Measurements from ENCODE around the gene USF1.
"Not testable (repeated sequence)": the region's sequence is repeated elsewhere in the genome, so short reads cannot be mapped to it uniquely, and the experiment has no call there.

The USF1 gene

GRCh38 chr1:161077426-161077825, 31.6 kb upstream of the USF1 start:
- no peak for DNase-seq (ENCODE audit: low read depth in 2 of 2)

DNA sequence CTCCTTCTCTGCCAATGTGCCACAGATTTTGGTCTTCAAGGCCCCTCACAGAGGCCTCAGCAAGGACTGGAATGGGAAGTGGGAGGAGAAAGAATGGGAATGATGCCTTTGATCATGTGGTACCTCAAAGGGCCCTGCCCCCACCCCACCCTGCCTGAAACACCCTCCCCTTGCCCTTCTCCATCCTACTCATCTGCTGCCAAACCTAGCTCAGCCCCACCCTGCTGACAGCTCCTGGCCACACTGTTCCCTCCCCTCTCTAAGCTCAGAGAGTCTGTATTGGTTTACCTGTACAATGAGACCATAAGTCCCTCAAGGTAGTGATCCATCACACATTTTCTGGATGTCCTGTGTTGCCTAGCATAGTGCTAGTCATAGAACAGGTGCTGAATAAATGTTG, 30.6 kb upstream of the USF1 start:
- no peak for DNase-seq (ENCODE audit: low read depth in 2 of 2)

DNA sequence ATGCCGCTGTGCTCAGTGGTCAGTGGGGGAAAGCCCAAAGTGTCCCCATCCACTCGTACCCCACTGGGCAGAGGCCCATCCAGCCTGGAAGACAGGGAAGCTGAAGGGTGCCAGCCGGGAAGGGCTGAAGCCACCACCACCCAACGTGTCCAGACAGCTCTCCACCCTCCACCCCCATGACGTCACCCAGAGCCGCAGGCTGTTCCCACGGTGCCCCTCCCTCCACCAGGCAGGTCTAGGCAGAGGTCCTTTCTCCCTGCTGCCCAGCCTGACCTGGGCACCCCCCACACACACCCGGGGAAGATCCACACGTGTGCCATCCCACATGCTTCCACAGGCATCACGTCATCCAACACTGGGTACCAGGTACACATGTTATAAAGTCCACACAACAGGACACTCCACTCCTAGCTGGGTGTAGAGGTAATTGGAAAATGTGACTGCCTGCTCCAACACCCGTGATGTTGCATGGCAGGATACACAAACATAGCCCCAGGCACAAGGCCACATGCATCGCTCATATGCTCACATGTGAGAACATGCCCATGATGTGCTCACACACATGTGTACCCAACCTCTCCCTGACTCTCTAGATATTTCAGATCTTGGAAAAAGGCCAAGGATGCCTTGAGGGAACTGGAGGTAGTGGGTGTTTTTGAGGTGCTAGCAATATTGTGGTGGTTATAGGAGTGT, 29.0 kb upstream of the USF1 start:
- no peak for DNase-seq (ENCODE audit: low read depth in 2 of 2)

DNA sequence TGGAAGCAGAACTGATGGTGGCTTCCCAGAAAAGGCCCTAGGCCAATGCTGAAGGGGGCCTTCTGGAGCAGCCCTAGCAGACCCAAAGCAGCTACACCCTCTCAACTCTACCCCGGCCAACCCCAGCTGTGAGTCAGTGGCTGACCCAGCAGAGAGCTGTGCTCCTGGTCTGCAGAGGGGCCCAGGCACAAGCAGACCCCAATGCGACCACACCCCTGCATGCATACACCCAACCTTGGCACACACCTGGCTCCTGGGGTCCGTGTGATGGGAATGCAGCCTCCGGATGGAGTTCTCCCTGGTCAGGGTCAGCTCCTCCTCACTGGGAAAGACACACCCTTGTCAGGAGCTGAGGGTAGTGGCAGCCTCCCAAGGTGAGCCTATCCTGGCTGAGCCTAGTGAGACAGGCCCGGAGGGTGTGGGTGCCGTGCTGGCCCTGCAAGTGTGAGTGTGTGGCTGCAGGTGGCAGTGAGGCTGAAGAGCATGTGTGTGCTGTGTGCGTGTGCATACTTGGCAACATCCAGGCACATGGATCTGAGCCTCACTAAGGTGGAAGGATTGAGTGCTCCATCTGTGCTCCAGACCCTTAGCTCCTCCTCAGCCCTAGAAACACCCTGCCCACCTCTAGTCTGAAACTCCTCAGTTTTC, 27.8 kb upstream of the USF1 start:
- no peak for DNase-seq (ENCODE audit: low read depth in 2 of 2)

GRCh38 chr1:161072751-161073449, 27.1 kb upstream of the USF1 start:
- no peak for DNase-seq (ENCODE audit: low read depth in 2 of 2)

DNA sequence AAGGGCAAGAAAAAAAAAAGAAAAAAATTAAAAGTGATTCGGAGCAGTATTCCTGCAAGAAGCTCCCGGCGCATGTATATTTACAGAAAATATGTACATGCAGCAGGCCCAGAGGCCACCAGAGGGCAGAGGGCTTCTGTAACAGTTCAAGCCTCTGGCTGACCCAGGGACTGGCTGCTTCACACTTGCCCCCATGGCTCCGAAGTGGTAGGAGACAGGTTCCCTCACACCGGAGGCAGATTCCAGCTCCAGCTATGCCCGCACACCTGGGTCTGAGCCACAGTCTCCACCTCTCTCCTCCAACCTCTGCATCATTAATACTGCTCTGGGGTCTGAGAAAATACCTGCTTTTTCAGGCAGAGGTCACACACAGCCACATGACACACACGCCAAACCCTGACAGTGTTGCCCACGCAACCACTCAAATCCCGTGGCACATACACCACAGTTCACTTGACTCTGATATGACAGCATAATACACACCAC, 26.2 kb upstream of the USF1 start:
- DNase-seq (ENCODE audit: low read depth in 2 of 2), result no peak

GRCh38 chr1:161070761-161071160, 25.0 kb upstream of the USF1 start:
- no peak for DNase-seq (ENCODE audit: low read depth in 2 of 2)

DNA sequence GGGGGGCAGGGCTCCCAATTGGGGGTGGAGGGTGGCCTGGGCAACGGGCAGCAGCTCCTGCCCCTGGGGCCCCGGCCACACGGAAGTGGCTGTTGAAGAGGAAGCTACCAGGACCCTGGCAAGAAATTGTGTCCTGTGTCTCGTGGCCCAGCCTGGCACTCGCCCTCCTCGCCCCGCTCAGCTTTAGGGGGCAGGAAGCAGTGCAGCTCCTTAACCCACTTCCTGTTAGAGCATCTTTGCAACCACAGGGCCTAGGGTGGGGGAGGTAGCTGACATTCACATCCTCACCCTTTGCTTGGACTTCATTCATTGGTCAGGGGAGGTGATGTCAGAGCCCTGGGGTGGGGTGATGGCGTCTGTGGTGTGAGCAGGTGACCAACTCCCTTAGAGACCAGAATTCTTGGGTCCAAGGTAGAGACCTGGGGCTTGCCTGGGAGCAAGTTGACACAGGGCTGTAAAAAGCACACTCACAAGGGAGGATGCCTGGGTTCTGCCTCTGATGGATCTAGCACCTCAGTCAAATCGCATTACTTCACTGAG, 24.0 kb upstream of the USF1 start, which contains the start of gene ARHGAP30:
Gene ARHGAP30 (minus strand): TSS at position 161 of the 540 bp plus-strand sequence. CDS start 267 bp downstream, outside the sequence.
- DNase-seq (ENCODE audit: low read depth in 2 of 2), result peak; percentile 59 to 63

DNA sequence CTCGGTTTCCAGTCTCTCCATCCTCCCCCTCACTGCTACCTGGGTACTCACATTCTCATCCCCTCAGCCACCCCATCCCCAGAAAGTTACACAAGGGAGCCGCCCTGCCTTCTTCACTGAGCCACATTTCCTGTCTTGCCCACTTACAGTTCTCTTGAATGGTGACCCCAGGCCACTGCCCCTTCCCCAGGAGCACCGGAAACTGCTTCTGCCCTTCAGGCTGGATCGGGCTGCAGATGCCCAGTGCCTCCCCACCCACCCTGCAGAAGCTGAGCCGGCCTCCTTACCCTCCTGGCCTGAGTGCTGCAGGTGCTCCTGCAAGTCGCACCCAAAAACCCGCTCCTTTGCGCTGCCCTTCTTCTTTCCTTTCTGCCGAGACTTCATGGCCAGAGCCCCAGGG, 23.5 kb upstream of the USF1 start:
- no peak for DNase-seq (ENCODE audit: low read depth in 2 of 2)

DNA sequence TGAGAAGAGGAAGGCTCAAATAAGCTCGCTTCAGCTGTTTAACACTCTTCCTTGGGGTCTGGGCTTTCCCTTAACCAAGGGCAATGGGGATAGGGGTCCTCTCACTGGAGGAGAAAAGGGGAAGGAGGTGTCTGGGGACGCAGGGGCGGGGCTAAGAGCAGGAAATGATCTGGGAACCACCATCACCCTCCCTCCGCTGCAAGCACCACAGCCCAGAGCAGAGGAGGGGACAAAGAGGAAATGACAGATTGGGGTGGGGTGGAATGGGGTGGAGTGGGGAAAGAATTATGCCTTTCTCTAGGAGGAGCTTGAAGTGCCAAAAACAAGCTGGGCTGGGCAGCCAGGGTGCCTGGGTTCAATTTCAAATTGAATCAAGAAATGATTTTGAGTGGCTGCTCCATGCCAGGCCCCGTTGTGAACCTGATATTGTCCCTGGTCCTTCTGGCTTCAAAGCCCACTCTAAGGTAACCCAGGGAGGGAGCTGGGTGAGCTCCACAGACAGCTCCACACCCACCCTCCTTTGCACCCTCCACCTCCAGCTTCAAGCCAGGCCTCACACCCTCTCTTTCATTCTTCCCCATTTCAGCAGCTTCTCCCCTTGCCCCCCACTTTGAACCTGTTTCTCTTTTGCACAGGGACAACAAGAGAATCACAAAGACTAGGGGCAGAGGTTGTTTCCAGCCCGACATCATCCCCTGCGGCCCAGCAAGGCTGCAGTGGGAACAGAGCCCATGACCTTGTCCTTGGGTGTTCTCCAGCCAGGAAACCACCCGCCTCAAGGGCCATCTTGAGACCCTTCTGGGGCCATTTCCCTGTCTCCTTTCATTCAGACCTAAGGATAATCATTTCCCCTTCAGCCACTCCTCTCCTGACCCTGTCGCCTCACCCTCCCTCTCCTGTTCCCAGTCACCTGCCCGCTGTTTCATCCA, 22.8 kb upstream of the USF1 start:
- peak; percentile 51 to 55 for DNase-seq (ENCODE audit: low read depth in 2 of 2)

DNA sequence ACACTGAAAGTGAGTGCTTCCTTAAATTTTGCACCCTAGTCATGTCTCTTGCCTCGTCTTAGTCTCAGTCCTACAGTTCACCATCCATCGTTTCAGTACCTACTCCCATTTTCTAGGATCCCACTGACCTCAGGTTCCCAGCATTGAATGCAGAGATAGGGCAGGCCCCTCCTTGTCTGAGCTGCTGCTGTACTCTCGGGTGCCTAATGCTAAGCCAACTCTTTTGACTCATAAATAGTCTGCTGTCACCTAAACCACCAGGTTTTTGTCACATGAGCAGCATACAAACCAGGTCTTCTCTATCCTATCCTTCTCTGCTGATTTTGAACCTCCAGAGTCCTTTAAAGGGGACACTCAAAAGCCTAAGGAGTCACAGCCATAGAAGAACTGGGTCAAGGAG, 20.9 kb upstream of the USF1 start:
- DNase-seq (ENCODE audit: low read depth in 2 of 2), result no peak

GRCh38 chr1:161065681-161066080, 19.9 kb upstream of the USF1 start:
- DNase-seq (ENCODE audit: low read depth in 2 of 2), result not testable (repeated sequence)

DNA sequence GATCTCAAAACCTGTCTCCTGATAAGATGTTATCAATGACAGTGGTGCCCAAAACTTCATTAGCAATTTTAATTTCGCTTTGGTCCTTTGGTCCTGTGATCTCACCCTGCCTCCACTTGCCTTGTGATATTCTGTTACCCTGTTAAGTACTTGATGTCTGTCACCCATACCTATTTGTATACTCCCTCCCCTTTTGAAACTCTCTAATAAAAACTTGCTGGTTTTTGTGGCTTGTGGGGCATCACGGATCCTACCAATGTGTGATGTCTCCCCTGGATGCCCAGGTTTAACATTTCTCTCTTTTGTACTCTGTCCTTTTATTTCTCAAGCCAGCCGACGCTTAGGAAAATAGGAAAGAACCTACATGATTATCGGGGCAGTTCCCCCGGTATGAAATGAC, 18.2 kb upstream of the USF1 start:
- DNase-seq (ENCODE audit: low read depth in 2 of 2), result not testable (repeated sequence)

DNA sequence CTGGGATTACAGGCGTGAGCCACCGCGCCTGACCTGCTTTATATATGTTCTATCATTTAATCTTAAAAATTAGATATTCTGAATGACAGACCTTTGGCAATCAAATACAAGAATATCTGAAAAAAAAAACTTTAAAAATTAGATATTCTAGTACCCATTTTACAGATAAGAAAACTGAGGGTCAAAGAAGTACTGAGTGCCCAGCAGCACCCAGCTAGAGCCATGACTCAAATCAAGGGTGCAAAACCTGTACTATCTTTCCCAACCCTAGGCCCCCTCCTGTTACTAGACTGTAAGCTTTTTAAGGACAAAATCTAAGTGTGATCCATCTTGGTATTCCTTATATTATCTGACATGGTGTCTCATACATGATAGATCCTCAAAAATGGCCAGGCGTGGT, 15.6 kb upstream of the USF1 start:
- DNase-seq (ENCODE audit: low read depth in 2 of 2), result no peak

DNA sequence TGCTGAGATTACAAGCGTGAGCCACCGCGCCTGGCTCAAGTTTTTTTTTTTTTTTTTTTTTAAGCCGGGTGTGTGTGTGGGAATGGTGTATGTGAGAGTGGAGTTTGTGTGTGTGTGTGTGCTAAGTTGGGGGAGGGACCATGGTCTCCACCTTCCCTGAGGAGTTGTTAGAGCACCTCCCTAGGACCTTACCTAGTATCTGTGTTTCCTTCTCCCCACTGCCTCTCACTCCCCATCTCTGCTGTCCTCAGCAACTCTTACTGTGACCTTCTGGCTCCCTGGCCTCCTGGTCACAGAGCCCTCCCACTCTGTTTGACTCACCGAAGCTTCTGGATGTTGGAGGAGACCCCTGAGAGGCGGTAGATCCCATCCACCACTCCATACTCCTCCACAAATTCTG, 13.5 kb upstream of the USF1 start:
- DNase-seq (ENCODE audit: low read depth in 2 of 2), result no peak

- no peak for DNase-seq (ENCODE audit: low read depth in 2 of 2)
Measured at GRCh38 chr1:161054805-161055204, 9.0 kb upstream of the USF1 start.

DNA sequence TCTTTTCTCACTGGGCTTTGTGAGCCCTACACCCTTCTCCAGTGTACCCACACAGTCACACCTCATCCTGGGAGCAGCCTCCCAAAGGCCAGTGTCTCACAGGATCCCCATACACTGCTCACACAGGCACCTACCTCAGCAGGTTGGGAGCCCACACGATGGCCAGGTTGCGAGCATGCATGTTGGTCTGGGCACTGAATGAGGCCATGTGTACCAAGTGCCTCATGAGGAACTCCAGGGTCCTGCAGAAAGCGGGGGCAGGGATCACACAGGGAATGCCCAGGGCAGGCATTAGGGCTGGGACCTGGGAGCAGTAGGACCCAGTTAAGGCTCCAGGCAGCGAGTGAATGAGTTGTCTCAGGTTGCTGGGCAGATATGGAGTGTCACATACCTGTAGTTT, 8.5 kb upstream of the USF1 start:
- DNase-seq (ENCODE audit: low read depth in 2 of 2), result no peak

DNA sequence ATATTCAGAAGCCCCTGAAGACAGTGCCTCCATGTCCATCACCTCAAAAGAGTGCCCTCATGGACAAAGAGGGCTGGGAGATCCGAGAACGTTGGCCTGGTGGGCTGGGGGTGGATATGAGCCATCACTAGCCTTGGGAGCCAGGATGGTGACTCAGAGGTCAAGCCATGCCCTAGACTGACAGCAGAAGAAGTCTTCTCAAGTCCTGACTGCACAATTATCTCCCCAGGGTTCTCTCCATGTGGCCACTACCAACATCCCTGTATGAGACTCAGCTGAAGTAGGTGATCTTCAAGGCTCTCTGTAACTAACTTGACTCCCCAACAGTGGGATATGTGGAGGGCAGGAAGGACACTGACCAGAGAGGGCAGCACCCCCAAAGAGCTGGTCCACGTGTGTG, 7.1 kb upstream of the USF1 start:
- no peak for DNase-seq (ENCODE audit: low read depth in 2 of 2)

DNA sequence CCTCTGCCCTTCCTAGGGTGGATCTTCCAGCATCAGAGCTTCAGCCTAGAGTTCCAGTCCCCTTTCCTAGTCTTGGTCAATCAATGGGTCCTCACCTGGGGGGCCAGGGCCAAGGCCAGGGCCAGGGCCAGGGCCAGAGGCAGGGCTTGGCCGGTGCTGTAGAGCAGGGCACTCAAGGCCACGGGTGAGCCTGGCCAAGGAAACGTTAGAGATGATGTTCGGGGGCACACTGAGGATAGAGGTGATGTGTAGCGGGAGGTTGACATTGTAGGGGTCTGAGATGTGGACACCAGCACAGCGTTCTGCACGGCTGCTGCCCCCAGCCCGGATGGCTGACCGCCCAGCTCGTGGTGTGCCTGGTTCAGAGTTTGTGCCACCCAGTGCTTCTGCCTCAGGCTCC, 5.4 kb upstream of the USF1 start:
- no peak for DNase-seq (ENCODE audit: low read depth in 2 of 2)

- no peak for DNase-seq (ENCODE audit: low read depth in 2 of 2)
Measured at GRCh38 chr1:161048949-161049722, 3.4 kb upstream of the USF1 start.
